HepG2 (cell line): ENCODE measurements around the gene HHATL. TPM values are rescaled to one million over a fixed set of nuclear protein-coding genes. Genes with fewer than 3 reads are reported as not detected.

Source experiments
- CCDC6 ChIP-seq: sonication (generic); formaldehyde crosslinking; IDR thresholded peaks from 2 replicates; pipeline ENCODE4 v1.8.1; 2022; ENCODE audit warnings: mild to moderate bottlenecking, missing genetic modification reagents, moderate library complexity
- DDIT3 ChIP-seq: sonication (generic); formaldehyde crosslinking; IDR thresholded peaks from 2 replicates; pipeline ENCODE4 v1.4.0; 2020; ENCODE audit warnings: mild to moderate bottlenecking, missing genetic modification reagents
- ELF3 ChIP-seq: IDR thresholded peaks from 2 replicates; pipeline ENCODE4 v1.6.1; 2016; ENCODE audit warnings: missing genetic modification reagents, missing compliant biosample characterization
- MAFK ChIP-seq, 2 experiments: IDR thresholded peaks in 1 of 2; conservative IDR thresholded peaks in 1 of 2; 2 replicates each; pipeline ENCODE4 v1.6.1; 2011; ENCODE audit warnings: improper control_type of control experiment in 2 of 2, low read length in 2 of 2
- MAX ChIP-seq: IDR thresholded peaks from 2 replicates; pipeline ENCODE4 v1.6.1; 2012; ENCODE audit warnings: inconsistent platforms
- MIER2 ChIP-seq: IDR thresholded peaks from 2 replicates; pipeline ENCODE4 v1.6.1; 2016; ENCODE audit warnings: missing biosample characterization, missing genetic modification reagents
- MIER3 ChIP-seq: IDR thresholded peaks from 2 replicates; pipeline ENCODE4 v1.6.1; 2016; ENCODE audit warnings: missing compliant biosample characterization, borderline replicate concordance
- MXI1 ChIP-seq: IDR thresholded peaks from 3 replicates; pipeline ENCODE4 v1.6.1; 2012; ENCODE audit warnings: low read depth, low read length, inconsistent platforms, borderline replicate concordance
- MZF1 ChIP-seq: sonication (generic); formaldehyde crosslinking; IDR thresholded peaks from 2 replicates; pipeline ENCODE4 v1.8.1; 2023; ENCODE audit warnings: mild to moderate bottlenecking, missing genetic modification reagents, borderline replicate concordance
- NCOA5 ChIP-seq: sonication (generic); formaldehyde crosslinking; IDR thresholded peaks from 2 replicates; pipeline ENCODE4 v1.4.0; 2020; ENCODE audit warnings: missing genetic modification reagents
- NR2F6 ChIP-seq, 2 experiments: IDR thresholded peaks; 2 replicates each; pipeline ENCODE4 v1.6.1; 2016; ENCODE audit warnings: antibody characterized with exemption in 1 of 2, mild to moderate bottlenecking in 1 of 2
- RXRB ChIP-seq: IDR thresholded peaks from 2 replicates; pipeline ENCODE4 v1.6.1; 2016; ENCODE audit warnings: borderline replicate concordance, missing genetic modification reagents, missing compliant biosample characterization
- SATB2 ChIP-seq: sonication (generic); formaldehyde crosslinking; IDR thresholded peaks from 2 replicates; pipeline ENCODE4 v1.5.0; 2020; ENCODE audit warnings: missing genetic modification reagents
- SPEN ChIP-seq: sonication (generic); formaldehyde crosslinking; IDR thresholded peaks from 2 replicates; pipeline ENCODE4 v1.5.1; 2020; ENCODE audit warnings: low read depth, mild to moderate bottlenecking, missing genetic modification reagents
- ZBTB4 ChIP-seq: sonication (generic); formaldehyde crosslinking; IDR thresholded peaks from 2 replicates; pipeline ENCODE4 v1.4.0; 2020; ENCODE audit warnings: missing genetic modification reagents, mild to moderate bottlenecking, borderline replicate concordance
- ZFP91 ChIP-seq: sonication (generic); formaldehyde crosslinking; IDR thresholded peaks from 2 replicates; pipeline ENCODE4 v1.9.0; 2022; ENCODE audit warnings: missing genetic modification reagents, mild to moderate bottlenecking, borderline replicate concordance
- ZFY ChIP-seq: sonication (generic); formaldehyde crosslinking; IDR thresholded peaks from 2 replicates; pipeline ENCODE4 v1.4.0; 2020; ENCODE audit warnings: missing genetic modification reagents
- ZNF326 ChIP-seq: sonication (generic); formaldehyde crosslinking; IDR thresholded peaks from 2 replicates; pipeline ENCODE4 v1.4.0; 2020; ENCODE audit warnings: missing genetic modification reagents, borderline replicate concordance
- ZNF616 ChIP-seq: sonication (generic); formaldehyde crosslinking; IDR thresholded peaks from 2 replicates; pipeline ENCODE4 v1.5.0; 2020; ENCODE audit warnings: low read depth, mild to moderate bottlenecking, missing genetic modification reagents
- ZNF687 ChIP-seq: sonication (generic); formaldehyde crosslinking; IDR thresholded peaks from 2 replicates; pipeline ENCODE4 v1.5.1; 2020; ENCODE audit warnings: mild to moderate bottlenecking, missing genetic modification reagents, moderate library complexity
- ZNF776 ChIP-seq: sonication (generic); formaldehyde crosslinking; IDR thresholded peaks from 2 replicates; pipeline ENCODE4 v1.4.0; 2020; ENCODE audit warnings: mild to moderate bottlenecking, missing genetic modification reagents
- polyA plus RNA-seq, 8 experiments: library from polyadenylated mRNA; depleted of rRNA in 3 of 8; stranded (reverse) in 7 of 8; unstranded in 1 of 8; fragments of >200 nt; fragmentation: Illumina TruSeq in 4 of 8; extraction: Trizol in 4 of 8; gene quantifications; 2 replicates each; pipeline versions ENCODE4 v1.2.1 to v1.2.3, GENCODE V29; 2011 to 2016; ENCODE audit warnings: low read depth in 4 of 8, missing spikeins in 1 of 8, mixed read lengths in 1 of 8; ENCODE audit not compliant: insufficient read depth in 1 of 8
- total RNA-seq, 5 experiments: library from RNA; depleted of rRNA; stranded (reverse); fragments of >200 nt; fragmentation: Illumina TruSeq; extraction: Trizol; gene quantifications; 2 replicates each; pipeline ENCODE4 v1.2.3, GENCODE V29; 2016; ENCODE audit warnings: low read depth in 1 of 5

Gene HHATL
- total and polyA plus RNA-seq, 2 of the 13 experiments (the other 11 are each of a cell fraction or from before 2014, with no cell fraction given) = 0.26 TPM; not detected in 1

- TF ChIP-seq ZBTB4 (CRISPR knock-in tag) (no peak), NR2F6 (IDR thresholded peaks at IDR 0.05) (peak; percentile 92), NR2F6 (CRISPR knock-in tag; IDR thresholded peaks at IDR 0.05) (peak; percentile 87), NCOA5 (CRISPR knock-in tag) (no peak), MXI1 (no peak), RXRB (CRISPR knock-in tag) (0 out of 2 replicates have a peak, but pooled peaks have one; percentile 44), ZFY (CRISPR knock-in tag) (peak; percentile 62), MAX (peak; percentile 52; the same call in 1 of the 2 replicates), ZNF616 (CRISPR knock-in tag) (0 out of 2 replicates have a peak, but pooled peaks have one; percentile 43), ZFP91 (CRISPR knock-in tag) (peak; percentile 34; the same call in 1 of the 2 replicates), DDIT3 (no peak), ELF3 (CRISPR knock-in tag) (no peak), MAFK (conservative IDR thresholded peaks at IDR 0.05 in 1 of 2, IDR thresholded peaks at IDR 0.05 in 1 of 2; ENCODE audit: low read length in 2 of 2) (no peak), MIER2 (CRISPR knock-in tag) (0 out of 2 replicates have a peak, but pooled peaks have one; percentile 34), ZNF687 (CRISPR knock-in tag) (peak; percentile 79), SPEN (0 out of 2 replicates have a peak, but pooled peaks have one; percentile 26), ZNF776 (CRISPR knock-in tag) (no peak), MZF1 (CRISPR knock-in tag) (no peak), ZNF326 (CRISPR knock-in tag) (no peak), CCDC6 (no peak), MIER3 (CRISPR knock-in tag) (no peak), SATB2 (CRISPR knock-in tag) (no peak)
These were observed 27.7 kb upstream of the HHATL start (continued) for GRCh38 chr3:42730294-42730693.
